ENCODE data around the gene PATZ1. TPM values are rescaled to one million over a fixed set of nuclear protein-coding genes. Genes with fewer than 3 reads are reported as not detected.
A peak's percentile ranks its signal among the peaks of the same experiment; 100 is the strongest.

The PATZ1 gene
- total RNA-seq, 1 donor from 2014 or later, result 33.8 TPM

- peak overlapping the region; percentile 99 for H3K4me3 Mint-ChIP-seq
Observed at GRCh38 chr22:31289344-31289743, 56.8 kb downstream of the PATZ1 start.

DNA sequence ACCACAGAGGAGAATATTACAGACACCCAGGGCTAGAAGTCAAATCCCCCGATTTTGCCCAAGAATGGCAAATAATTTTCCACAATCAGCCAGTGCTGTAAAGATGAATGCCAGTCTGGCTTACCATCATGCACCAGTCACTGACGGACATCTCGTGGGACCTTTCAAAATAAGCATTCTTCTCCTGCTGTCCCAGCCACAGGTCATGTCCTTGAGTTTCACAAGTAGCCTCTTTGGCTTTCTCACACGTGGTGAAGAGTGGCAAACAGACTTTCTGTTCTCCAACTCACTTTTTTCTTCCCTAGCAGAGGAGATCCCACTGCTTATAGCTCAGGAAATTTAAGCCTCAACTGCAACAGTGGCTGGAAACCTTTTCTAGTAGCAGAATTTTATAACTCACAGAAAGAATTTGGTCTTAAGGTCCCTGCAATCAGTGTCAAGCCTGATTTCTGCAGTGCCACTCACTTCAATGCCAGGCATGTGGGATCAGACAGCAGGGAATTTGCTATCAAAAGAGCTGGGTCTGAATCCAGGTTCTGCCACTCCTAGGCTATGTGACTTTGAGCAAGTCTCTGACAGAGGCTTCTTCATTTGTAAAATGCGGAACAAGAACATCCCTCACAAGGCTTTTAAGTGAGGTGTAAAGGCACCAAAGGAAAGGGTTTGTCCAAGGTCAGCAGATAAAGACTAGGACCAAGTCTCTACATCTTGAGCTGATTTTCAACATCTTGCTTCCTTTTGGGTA, 57.5 kb downstream of the PATZ1 start:
- peaks cover 34% of the 10 kb centered on the region for H3K36me3 Mint-ChIP-seq (ENCODE audit: low read depth)
- no peaks in the 10 kb centered on the region for H3K27me3 Mint-ChIP-seq
- H3K27ac Mint-ChIP-seq, result peak overlapping the region; percentile 100
- no peaks in the 10 kb centered on the region for H3K9me3 Mint-ChIP-seq
- intact Hi-C loops (cut with micrococcal nuclease), result no loop called here
- H3K4me1 Mint-ChIP-seq, result peaks cover 70% of the 10 kb centered on the region
- H3K4me3 Mint-ChIP-seq, result peak overlapping the region; percentile 99
- no peak for DNase-seq

More at GRCh38 chr22:31289344-31289743, 56.8 kb downstream of the PATZ1 start:
- intact Hi-C loops (cut with micrococcal nuclease), result no loop called here
- H3K27ac Mint-ChIP-seq, result peak overlapping the region; percentile 100
- H3K4me1 Mint-ChIP-seq, result peaks cover 70% of the 10 kb centered on the region
- H3K9me3 Mint-ChIP-seq, result no peaks in the 10 kb centered on the region
- peaks cover 33% of the 10 kb centered on the region for H3K36me3 Mint-ChIP-seq (ENCODE audit: low read depth)
- H3K27me3 Mint-ChIP-seq, result no peaks in the 10 kb centered on the region
- DNase-seq, result no peak

GRCh38 chr22:31287818-31288495, 58.2 kb downstream of the PATZ1 start:
- no peak for DNase-seq
- Mint-ChIP-seq H3K4me1 (peaks cover 71% of the 10 kb centered on the region), H3K36me3 (ENCODE audit: low read depth) (peaks cover 41% of the 10 kb centered on the region), H3K27me3 (no peaks in the 10 kb centered on the region), H3K9me3 (no peaks in the 10 kb centered on the region), H3K4me3 (peak overlapping the region; percentile 99), H3K27ac (peak overlapping the region; percentile 92)
- intact Hi-C loops (cut with micrococcal nuclease), result no loop called here

GRCh38 chr22:31286360-31287255, 59.5 kb downstream of the PATZ1 start:
- peak overlapping the region; percentile 92 for H3K27ac Mint-ChIP-seq

DNA sequence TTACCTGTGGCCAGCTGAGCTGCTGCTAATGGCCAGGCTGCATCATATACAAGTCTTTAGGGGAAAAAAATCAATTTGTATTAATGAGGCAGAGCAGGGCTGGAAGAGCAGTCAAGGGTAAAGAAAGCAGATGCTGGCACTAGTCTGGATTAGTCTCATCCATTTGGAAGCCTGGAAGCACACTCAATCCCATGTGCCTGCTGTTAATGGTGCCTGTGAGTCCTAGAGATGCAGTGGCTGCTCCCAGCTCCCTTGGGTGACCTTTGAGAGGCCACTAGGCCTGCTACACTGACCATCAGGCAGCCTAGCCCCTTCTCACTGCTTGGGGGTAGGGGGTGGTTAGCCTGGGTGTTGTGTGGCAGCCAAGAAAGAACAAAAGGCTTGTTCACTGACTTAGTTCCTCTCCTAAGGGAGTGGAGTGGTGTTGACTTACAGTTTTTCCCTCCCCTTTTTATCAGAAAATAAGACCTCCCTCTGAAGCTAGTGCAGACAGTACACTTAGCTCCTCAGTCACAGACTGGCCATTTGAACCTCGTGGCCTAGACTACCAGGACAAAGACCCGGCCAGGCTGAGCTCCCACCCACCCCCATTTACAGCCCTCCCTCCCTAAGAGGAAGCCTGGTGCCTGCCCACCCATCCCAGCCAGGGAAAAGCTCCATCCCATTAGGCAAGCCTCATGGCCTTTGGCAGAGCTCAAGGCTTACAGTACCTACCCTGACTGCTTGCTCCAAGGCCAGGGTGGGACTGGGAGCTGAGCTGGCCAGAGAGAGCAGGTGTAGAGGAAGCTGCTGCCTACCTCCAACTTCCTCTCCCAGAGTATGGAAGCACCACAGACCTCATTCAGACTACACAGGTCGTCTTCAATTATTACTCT, 61.6 kb downstream of the PATZ1 start:
- H3K4me3 Mint-ChIP-seq, result no peak overlapping the region
- no peak for DNase-seq
- peaks cover 60% of the 10 kb centered on the region for H3K36me3 Mint-ChIP-seq (ENCODE audit: low read depth)
- peaks cover 71% of the 10 kb centered on the region for H3K4me1 Mint-ChIP-seq
- H3K9me3 Mint-ChIP-seq, result no peaks in the 10 kb centered on the region
- H3K27me3 Mint-ChIP-seq, result no peaks in the 10 kb centered on the region
- H3K27ac Mint-ChIP-seq, result peak overlapping the region; percentile 92
- intact Hi-C loops (cut with micrococcal nuclease), result no loop called here

More at GRCh38 chr22:31286360-31287255, 59.5 kb downstream of the PATZ1 start:
- Mint-ChIP-seq H3K9me3 (no peaks in the 10 kb centered on the region), H3K4me1 (peaks cover 65% of the 10 kb centered on the region), H3K4me3 (peak overlapping the region; percentile 56), H3K36me3 (ENCODE audit: low read depth) (peaks cover 49% of the 10 kb centered on the region), H3K27me3 (no peaks in the 10 kb centered on the region)
- peak; percentile 91 for DNase-seq
- intact Hi-C loops (cut with micrococcal nuclease), result no loop called here

GRCh38 chr22:31282748-31283468, 63.2 kb downstream of the PATZ1 start:
- Mint-ChIP-seq H3K27me3 (no peaks in the 10 kb centered on the region), H3K4me3 (no peak overlapping the region), H3K4me1 (peaks cover 77% of the 10 kb centered on the region), H3K36me3 (ENCODE audit: low read depth) (peaks cover 65% of the 10 kb centered on the region), H3K9me3 (no peaks in the 10 kb centered on the region), H3K27ac (peak overlapping the region; percentile 30)
- intact Hi-C loops (cut with micrococcal nuclease), result no loop called here
- DNase-seq, result no peak

DNA sequence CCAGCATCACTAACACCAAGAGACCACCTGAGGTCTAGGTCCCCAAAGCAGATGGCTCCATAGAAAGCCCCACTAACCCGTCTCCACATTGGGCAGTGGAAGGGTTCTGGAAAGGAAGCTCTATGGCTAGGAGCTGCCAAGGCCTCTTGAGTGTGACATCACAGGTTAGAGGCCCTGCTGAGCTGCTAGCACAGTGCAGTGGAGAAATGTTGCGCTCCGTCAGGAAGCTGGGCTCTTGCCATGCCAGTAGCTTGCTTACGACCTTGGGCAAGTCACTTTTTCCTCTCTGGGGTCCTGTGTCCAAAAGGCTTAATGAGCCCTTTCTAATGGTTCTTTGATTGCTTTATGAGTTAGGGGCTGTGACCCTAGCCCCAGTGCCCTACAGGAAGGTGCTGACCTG, 64.4 kb downstream of the PATZ1 start:
- H3K9me3 Mint-ChIP-seq, result no peaks in the 10 kb centered on the region
- peaks cover 66% of the 10 kb centered on the region for H3K36me3 Mint-ChIP-seq (ENCODE audit: low read depth)
- H3K4me3 Mint-ChIP-seq, result no peak overlapping the region
- peak overlapping the region; percentile 52 for H3K27ac Mint-ChIP-seq
- intact Hi-C loops (cut with micrococcal nuclease), result no loop called here
- H3K27me3 Mint-ChIP-seq, result no peaks in the 10 kb centered on the region
- peaks cover 71% of the 10 kb centered on the region for H3K4me1 Mint-ChIP-seq
- no peak for DNase-seq

DNA sequence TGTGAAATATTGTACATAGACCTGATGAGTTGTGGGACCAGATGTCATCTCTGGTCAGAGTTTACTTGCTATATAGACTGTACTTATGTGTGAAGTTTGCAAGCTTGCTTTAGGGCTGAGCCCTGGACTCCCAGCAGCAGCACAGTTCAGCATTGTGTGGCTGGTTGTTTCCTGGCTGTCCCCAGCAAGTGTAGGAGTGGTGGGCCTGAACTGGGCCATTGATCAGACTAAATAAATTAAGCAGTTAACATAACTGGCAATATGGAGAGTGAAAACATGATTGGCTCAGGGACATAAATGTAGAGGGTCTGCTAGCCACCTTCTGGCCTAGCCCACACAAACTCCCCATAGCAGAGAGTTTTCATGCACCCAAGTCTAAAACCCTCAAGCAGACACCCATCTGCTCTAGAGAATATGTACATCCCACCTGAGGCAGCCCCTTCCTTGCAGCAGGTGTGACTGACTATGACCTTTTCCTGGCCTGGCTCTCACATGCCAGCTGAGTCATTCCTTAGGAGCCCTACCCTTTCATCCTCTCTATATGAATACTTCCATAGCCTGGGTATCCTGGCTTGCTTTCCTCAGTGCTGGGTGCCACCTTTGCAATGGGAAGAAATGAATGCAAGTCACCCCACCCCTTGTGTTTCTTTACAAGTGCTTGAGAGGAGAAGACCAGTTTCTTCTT, 66.2 kb downstream of the PATZ1 start:
- Mint-ChIP-seq H3K36me3 (ENCODE audit: low read depth) (peaks cover 64% of the 10 kb centered on the region), H3K4me3 (peak overlapping the region; percentile 66), H3K4me1 (peaks cover 57% of the 10 kb centered on the region), H3K27ac (peak overlapping the region; percentile 96), H3K9me3 (no peaks in the 10 kb centered on the region), H3K27me3 (no peaks in the 10 kb centered on the region)
- intact Hi-C loops (cut with micrococcal nuclease), result loop anchor here (1.0 kb wide), 1 partner anchor 10 kb away; no protein-coding TSS in a partner anchor
- no peak for DNase-seq

GRCh38 chr22:31279327-31279669, 66.8 kb downstream of the PATZ1 start:
- H3K36me3 Mint-ChIP-seq (ENCODE audit: low read depth), result peaks cover 66% of the 10 kb centered on the region
- H3K4me1 Mint-ChIP-seq, result peaks cover 51% of the 10 kb centered on the region
- H3K9me3 Mint-ChIP-seq, result no peaks in the 10 kb centered on the region
- DNase-seq, result no peak
- peak overlapping the region; percentile 96 for H3K27ac Mint-ChIP-seq
- H3K27me3 Mint-ChIP-seq, result no peaks in the 10 kb centered on the region
- intact Hi-C loops (cut with micrococcal nuclease), result loop anchor here (1.0 kb wide), 1 partner anchor 11 kb away; no protein-coding TSS in a partner anchor
- H3K4me3 Mint-ChIP-seq, result peak overlapping the region; percentile 66

- H3K9me3 Mint-ChIP-seq, result no peaks in the 10 kb centered on the region
- H3K4me1 Mint-ChIP-seq, result peaks cover 48% of the 10 kb centered on the region
- peak; percentile 85 for DNase-seq
- H3K27ac Mint-ChIP-seq, result peak overlapping the region; percentile 96
- H3K36me3 Mint-ChIP-seq (ENCODE audit: low read depth), result peaks cover 69% of the 10 kb centered on the region
- intact Hi-C loops (cut with micrococcal nuclease), result loop anchor here (1.0 kb wide), 1 partner anchor 12 kb away; no protein-coding TSS in a partner anchor
- no peaks in the 10 kb centered on the region for H3K27me3 Mint-ChIP-seq
- peak overlapping the region; percentile 66 for H3K4me3 Mint-ChIP-seq
Observed at GRCh38 chr22:31278626-31279326, 67.4 kb downstream of the PATZ1 start.

GRCh38 chr22:31278151-31278621, 68.0 kb downstream of the PATZ1 start:
- peaks cover 44% of the 10 kb centered on the region for H3K4me1 Mint-ChIP-seq
- peak overlapping the region; percentile 96 for H3K27ac Mint-ChIP-seq
- no peaks in the 10 kb centered on the region for H3K27me3 Mint-ChIP-seq
- intact Hi-C loops (cut with micrococcal nuclease), result no loop called here
- H3K4me3 Mint-ChIP-seq, result peak overlapping the region; percentile 66
- H3K9me3 Mint-ChIP-seq, result no peaks in the 10 kb centered on the region
- peaks cover 65% of the 10 kb centered on the region for H3K36me3 Mint-ChIP-seq (ENCODE audit: low read depth)
- no peak for DNase-seq
